ENCODE results near the gene ANO8. TPM values are rescaled to one million over a fixed set of nuclear protein-coding genes. Genes with fewer than 3 reads are reported as not detected.
A peak's percentile ranks its signal among the peaks of the same experiment; 100 is the strongest.

Gene ANO8
- total RNA-seq, 1 experiment from 2014 or later, result 21.9 TPM

DNA sequence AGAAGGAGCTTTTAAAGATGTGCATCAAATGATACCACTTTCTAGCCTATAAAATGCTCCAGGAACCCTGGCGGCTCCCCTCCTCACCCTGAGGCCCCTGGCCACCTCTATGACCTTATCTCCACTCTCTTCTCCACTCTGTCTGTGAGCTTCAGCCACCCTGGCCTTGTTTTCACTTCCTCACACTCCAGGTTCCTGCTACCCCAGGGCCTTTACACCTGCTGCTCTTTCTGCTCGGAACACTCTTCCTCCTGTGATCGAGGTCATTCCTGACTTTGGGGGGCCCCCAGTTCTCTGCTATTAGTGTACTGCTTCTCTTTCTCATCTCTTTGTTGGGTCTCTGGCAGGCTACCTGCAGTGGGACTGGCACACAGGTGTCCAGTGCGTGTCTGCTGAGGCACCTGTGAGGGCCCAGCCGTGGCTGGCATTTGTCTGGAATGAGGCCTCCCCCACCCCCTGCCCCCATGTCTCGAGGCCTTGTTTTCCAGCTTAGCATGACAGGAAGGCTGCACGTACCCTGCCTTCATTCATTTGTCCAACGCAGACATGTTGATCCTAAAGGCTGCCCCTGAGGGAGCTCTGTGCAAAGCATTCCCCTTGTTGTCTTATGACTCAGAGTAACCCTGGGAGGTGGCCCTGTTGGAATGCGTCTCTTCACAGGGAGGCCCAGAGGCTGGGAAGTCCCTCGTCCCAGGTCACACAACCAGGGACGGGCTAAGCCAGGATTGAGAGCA lies 23.0 kb downstream of the ANO8 start:
- H3K4me1 Mint-ChIP-seq, result peaks cover 16 to 18% of the 10 kb centered on the region in 2 experiments
- H3T11ph ChIP-seq (ENCODE audit: low read length), result no peak overlapping the region
- H3K23ac ChIP-seq (ENCODE audit: insufficient read length, low read depth, low read length), result no peak overlapping the region
- H3K4me2 ChIP-seq (ENCODE audit: insufficient read depth, insufficient read length, low read length), result no peak overlapping the region
- peak overlapping the region in 2 of 3 experiments; percentile 33 to 87; a peak in 5 of 7 replicates for H3K27ac Mint-ChIP-seq
- no peak overlapping the region for H3K4ac ChIP-seq (ENCODE audit: low read depth, low read length)
- no peaks in the 10 kb centered on the region for H3K4me1 ChIP-seq (ENCODE audit: insufficient read depth, low read length)
- DNase-seq, result no peak
- H2AFZ ChIP-seq (ENCODE audit: low read length), result no peak overlapping the region
- no peak overlapping the region for H2BK15ac ChIP-seq (ENCODE audit: low read depth, low read length)
- H3K23me2 ChIP-seq (ENCODE audit: insufficient read length, low read depth, low read length, poor library complexity, severe bottlenecking), result peaks cover 6% of the 10 kb centered on the region
- no peaks in the 10 kb centered on the region for H3K9me3 ChIP-seq (ENCODE audit: control insufficient read depth, low read depth, low read length)
- H4K20me1 ChIP-seq (ENCODE audit: control insufficient read depth, insufficient read depth, insufficient read length), result no peaks in the 10 kb centered on the region
- no peak overlapping the region for H4K8ac ChIP-seq (replicated peaks; ENCODE audit: insufficient read length, low read depth, low read length)
- no peak overlapping the region for H3K9ac ChIP-seq (ENCODE audit: extremely low read depth, insufficient read length, low read length)
- H3K79me2 ChIP-seq (ENCODE audit: insufficient read depth, low read length), result peaks cover 7% of the 10 kb centered on the region; the same call in 1 of the 2 replicates
- no peak overlapping the region for H3K56ac ChIP-seq (ENCODE audit: insufficient read length, low read depth, low read length)
- no peak overlapping the region for H4K91ac ChIP-seq (ENCODE audit: insufficient read length, low read depth, low read length)
- H4K5ac ChIP-seq (ENCODE audit: insufficient read length, low read depth, low read length), result no peak overlapping the region
- H3K14ac ChIP-seq (ENCODE audit: insufficient read depth, low read length), result no peak overlapping the region
- H2BK12ac ChIP-seq (ENCODE audit: insufficient read length, low read depth, low read length), result no peak overlapping the region
- TF ChIP-seq, protein P1, sequence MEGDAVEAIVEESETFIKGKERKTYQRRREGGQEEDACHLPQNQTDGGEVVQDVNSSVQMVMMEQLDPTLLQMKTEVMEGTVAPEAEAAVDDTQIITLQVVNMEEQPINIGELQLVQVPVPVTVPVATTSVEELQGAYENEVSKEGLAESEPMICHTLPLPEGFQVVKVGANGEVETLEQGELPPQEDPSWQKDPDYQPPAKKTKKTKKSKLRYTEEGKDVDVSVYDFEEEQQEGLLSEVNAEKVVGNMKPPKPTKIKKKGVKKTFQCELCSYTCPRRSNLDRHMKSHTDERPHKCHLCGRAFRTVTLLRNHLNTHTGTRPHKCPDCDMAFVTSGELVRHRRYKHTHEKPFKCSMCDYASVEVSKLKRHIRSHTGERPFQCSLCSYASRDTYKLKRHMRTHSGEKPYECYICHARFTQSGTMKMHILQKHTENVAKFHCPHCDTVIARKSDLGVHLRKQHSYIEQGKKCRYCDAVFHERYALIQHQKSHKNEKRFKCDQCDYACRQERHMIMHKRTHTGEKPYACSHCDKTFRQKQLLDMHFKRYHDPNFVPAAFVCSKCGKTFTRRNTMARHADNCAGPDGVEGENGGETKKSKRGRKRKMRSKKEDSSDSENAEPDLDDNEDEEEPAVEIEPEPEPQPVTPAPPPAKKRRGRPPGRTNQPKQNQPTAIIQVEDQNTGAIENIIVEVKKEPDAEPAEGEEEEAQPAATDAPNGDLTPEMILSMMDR (conservative IDR thresholded peaks at IDR 0.05), result no peak
- peaks cover 14 to 35% (median 31%) of the 10 kb centered on the region in 3 experiments; a peak in 6 of 7 replicates for H3K36me3 Mint-ChIP-seq (ENCODE audit: insufficient read depth in 1 of 3, low read depth in 3 of 3)
- no peak overlapping the region for H3K18ac ChIP-seq (ENCODE audit: insufficient read length, low read depth, low read length)
- H2BK20ac ChIP-seq (ENCODE audit: low read depth, low read length, poor library complexity, severe bottlenecking), result no peak overlapping the region
- no CpG with 5 or more reads among the region's 11 CpGs for WGBS (ENCODE audit: extremely low coverage, insufficient read length, low lambda C conversion rate)
- H3K9me3 Mint-ChIP-seq, result no peaks in the 10 kb centered on the region
- H2BK5ac ChIP-seq (ENCODE audit: insufficient read length, low read length), result no peak overlapping the region
- H3K79me1 ChIP-seq (ENCODE audit: insufficient read depth, low read depth, low read length, poor library complexity, severe bottlenecking), result peaks cover 6% of the 10 kb centered on the region
- no peak overlapping the region for H3K27ac ChIP-seq (ENCODE audit: insufficient read length, low read depth, low read length)
- no peak overlapping the region for H2BK120ac ChIP-seq (ENCODE audit: low read depth, low read length, poor library complexity, severe bottlenecking)
- no peak overlapping the region for H2AK5ac ChIP-seq (ENCODE audit: insufficient read length, low read length)
- H3K27me3 ChIP-seq (ENCODE audit: insufficient read depth, low read length), result no peaks in the 10 kb centered on the region
- H3K27me3 Mint-ChIP-seq (ENCODE audit: low read depth), result no peaks in the 10 kb centered on the region
- H3K4me3 Mint-ChIP-seq, result peak overlapping the region; percentile 51 to 52; a peak in 4 of 5 replicates
